GM12874 (cell line): ENCODE data around the gene PADI3.

ENCODE experiments used
- CTCF ChIP-seq: IDR thresholded peaks from 2 replicates; pipeline ENCODE4 v1.5.1; 2011; ENCODE audit warnings: low read depth, mild to moderate bottlenecking, control low read depth, low read length, moderate library complexity; ENCODE audit not compliant: insufficient read depth

The PADI3 gene

DNA sequence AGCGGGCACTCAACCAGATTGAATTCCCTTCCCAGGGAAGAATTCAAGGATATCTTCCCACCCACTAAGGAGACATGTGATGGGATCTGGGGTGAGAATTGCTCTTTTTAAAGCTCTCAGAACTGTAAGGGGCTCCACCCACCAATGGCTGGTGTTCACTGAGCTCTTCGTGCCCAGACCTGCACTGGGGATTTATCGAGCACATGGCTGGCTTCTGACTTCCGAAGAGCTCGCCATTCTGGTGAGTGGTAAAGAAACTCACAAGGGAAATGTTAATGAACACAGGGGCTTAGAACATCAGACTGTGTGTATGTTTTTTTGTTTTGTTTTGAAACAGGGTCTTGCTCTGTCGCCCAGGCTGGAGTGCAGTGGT is 9.8 kb downstream of the PADI3 start:
- TF ChIP-seq CTCF: no peak

DNA sequence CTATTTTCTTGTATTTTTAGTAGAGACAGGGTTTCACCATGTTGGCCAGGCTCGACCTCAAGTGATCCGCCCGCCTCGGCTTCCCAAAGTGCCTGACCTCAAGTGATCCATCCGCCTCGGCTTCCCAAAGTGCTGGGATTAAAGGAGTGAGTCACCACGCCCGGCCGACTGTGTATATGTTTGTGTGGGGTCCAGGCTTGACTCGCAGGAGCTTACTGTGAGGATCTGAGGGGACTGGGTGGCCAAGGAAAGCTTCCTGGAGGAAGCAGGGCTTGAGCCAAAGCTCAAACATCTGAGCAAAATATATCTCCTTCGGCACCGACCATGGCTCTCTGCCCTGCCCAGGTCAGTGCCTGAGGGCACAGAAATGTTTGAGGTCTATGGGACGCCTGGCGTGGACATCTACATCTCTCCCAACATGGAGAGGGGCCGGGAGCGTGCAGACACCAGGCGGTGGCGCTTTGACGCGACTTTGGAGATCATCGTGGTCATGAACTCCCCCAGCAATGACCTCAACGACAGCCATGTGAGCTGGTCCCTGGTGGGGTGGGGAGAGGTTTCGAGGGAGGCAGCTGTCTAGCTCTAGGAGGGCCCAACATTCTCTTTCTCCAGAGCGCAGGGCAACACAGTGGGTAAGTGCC is 10.5 kb downstream of the PADI3 start:
- no peak for TF ChIP-seq CTCF

GRCh38 chr1:17260264-17260663 is 11.4 kb downstream of the PADI3 start:
- no peak for TF ChIP-seq CTCF

GRCh38 chr1:17260738-17261137 is 11.8 kb downstream of the PADI3 start:
- TF ChIP-seq CTCF: no peak

GRCh38 chr1:17263936-17264335 is 15.0 kb downstream of the PADI3 start:
- TF ChIP-seq CTCF: no peak

- no peak for TF ChIP-seq CTCF
Observed at GRCh38 chr1:17264470-17264869, 15.6 kb downstream of the PADI3 start.

DNA sequence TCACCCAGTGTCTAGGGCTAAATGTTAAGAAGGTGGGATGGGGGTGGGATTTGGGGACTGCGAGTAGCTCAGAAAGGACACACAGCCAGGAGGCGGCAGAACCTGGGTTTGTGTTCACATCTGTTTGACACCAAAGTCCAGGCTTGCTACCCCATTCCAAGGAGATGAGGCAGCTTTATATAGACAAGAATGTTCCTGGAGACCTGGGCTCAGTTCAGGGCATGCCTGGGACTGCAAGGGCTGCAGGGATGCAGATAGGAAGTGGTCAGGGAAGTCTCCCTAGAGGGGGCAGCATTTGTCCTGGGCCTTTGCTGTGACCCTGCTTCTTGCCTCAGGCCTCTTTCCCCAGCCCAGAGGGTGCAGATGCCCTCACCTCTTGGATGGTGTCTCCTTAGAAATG is 16.3 kb downstream of the PADI3 start:
- no peak for TF ChIP-seq CTCF
